Measurements from ENCODE around the gene CDCA4.

DNA sequence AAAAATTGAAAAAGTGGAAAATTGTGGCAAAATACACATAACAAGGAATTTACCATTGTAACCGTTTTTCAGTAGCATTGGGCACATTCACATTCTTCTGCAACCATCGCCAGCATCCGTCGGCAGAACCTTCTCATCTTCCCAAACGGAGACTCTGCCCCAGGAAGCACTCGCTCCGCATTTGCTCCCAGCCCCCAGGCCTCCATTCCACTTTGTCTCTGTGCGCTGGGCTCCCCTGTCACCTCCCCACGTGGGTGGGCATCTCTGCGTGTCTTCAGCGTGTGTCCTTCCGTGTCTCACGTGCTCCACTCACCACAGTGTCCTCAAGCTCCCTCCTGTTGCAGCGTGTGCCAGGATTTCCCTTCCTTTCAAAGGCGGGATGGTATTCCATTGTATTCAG, 34.5 kb upstream of the CDCA4 start:
- no peak for TF ChIP-seq POLR2A (IDR thresholded peaks at IDR 0.05)
- TF ChIP-seq, protein P1, sequence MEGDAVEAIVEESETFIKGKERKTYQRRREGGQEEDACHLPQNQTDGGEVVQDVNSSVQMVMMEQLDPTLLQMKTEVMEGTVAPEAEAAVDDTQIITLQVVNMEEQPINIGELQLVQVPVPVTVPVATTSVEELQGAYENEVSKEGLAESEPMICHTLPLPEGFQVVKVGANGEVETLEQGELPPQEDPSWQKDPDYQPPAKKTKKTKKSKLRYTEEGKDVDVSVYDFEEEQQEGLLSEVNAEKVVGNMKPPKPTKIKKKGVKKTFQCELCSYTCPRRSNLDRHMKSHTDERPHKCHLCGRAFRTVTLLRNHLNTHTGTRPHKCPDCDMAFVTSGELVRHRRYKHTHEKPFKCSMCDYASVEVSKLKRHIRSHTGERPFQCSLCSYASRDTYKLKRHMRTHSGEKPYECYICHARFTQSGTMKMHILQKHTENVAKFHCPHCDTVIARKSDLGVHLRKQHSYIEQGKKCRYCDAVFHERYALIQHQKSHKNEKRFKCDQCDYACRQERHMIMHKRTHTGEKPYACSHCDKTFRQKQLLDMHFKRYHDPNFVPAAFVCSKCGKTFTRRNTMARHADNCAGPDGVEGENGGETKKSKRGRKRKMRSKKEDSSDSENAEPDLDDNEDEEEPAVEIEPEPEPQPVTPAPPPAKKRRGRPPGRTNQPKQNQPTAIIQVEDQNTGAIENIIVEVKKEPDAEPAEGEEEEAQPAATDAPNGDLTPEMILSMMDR (IDR thresholded peaks at IDR 0.05), result no peak
